HG03095 (cell line): Measurements from ENCODE around the gene EEPD1.

Experiments
- ATAC-seq: cut with Tn5 transposase; IDR thresholded peaks from one replicate; pipeline ENCODE4 v1.9.1; 2021; ENCODE audit warnings: moderate library complexity; ENCODE audit not compliant: unreplicated experiment

EEPD1 gene

DNA sequence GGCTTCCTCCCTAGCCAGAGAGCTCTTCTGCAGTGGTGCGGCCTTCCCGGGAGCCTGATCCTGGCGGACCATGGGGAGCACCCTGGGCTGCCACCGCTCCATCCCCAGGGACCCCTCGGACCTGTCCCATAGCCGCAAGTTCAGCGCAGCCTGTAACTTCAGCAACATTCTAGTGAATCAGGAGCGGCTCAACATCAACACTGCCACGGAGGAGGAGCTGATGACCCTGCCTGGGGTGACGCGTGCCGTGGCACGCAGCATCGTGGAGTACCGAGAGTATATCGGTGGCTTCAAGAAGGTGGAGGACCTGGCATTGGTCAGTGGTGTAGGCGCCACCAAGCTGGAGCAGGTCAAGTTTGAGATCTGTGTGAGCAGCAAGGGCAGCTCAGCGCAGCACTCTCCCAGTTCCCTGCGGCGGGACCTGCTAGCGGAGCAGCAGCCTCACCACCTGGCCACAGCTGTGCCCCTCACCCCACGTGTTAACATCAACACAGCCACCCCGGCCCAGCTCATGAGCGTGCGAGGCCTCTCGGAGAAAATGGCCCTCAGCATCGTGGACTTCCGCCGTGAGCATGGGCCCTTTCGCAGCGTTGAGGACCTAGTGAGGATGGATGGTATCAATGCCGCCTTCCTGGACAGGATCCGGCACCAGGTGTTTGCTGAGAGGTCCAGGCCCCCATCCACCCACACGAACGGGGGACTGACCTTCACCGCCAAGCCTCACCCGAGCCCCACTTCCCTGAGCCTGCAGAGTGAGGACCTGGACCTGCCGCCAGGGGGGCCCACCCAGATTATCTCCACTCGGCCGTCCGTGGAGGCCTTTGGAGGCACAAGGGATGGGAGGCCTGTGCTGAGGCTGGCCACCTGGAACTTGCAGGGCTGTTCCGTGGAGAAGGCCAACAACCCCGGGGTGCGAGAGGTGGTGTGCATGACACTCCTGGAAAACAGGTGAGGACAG lies 1.5 kb downstream of the EEPD1 start:
- no peak for ATAC-seq

DNA sequence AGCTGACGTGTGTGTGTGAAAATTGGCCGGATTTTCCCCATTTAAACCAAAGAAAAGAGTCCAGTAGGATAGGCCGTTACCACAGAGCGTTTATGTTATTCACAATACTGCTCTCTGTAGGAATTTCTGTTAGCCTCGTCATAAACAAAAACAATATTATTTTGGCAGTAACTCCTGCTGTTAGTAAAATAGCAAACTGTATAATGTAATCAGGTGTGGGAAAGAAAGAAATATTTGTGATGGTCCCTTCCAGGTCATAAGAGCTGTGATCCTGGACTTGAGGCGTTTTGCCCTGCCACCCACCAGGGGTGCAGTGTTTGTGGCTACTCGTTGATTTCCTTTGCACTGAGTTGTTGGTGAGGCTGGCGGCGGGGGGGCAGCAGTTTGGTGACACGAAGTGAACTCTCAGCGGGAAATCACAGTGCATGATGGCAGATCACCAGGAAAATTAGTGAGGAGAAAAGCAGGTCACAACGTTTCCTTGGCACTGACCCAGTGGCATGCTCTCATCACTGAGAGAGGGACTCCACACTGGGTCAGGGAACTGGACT lies 2.8 kb downstream of the EEPD1 start:
- ATAC-seq, result no peak

DNA sequence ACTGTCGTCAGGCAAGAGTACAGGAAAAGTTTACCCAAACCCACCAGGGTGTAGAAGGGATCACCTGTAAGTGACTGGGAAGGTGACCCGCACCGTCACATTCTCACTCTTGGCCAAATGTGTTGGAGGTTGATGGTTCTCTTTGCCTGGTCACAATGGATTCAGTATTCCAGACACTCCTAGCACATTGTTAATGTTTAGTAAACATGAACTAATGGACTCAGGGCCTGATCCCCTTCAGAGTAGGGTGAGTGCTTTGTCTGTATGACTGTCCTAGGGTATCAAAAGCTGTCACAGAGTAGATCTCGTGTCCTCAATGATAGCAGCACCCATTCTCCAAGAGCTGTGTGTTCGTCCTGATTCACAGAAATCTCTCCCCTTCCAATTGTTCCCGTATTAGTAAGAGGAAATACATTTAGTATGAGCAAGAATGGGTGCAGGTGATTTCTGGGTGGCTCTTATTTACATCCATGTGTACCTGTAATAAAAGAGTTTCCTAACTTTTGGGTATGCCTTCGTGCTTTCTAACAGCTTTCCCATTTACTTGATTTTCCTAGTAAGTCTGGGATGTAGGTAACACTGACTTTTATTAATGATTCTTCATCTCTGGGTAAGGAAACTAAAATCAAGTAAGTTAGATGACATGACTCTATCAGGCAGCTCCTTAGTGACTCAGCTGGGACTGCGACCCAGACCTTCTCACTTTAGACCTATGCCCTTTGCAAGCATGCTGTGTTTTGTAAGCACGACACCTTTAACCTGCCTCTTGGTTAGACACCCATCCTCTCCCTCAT lies 4.7 kb downstream of the EEPD1 start:
- no peak for ATAC-seq

DNA sequence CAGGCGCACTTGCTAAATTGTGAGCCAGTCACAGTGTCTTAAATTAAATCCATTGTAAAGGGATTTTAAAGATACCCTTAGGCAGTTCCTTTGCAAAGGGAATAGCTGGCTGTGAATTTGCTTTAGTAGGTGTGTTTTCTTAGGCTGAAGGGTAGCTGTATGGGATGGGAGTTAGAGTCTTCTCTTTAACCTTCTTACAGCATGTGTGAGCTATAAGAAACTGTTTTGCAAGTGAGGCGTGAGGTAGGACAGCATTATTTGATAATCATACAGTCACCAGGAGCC lies 5.2 kb downstream of the EEPD1 start:
- ATAC-seq, result no peak

- no peak for ATAC-seq
Measured at GRCh38 chr7:36159618-36160017, 6.6 kb downstream of the EEPD1 start.

GRCh38 chr7:36160313-36160712 lies 7.3 kb downstream of the EEPD1 start:
- no peak for ATAC-seq

- ATAC-seq, result no peak
Measured at GRCh38 chr7:36161996-36162395, 8.9 kb downstream of the EEPD1 start.

DNA sequence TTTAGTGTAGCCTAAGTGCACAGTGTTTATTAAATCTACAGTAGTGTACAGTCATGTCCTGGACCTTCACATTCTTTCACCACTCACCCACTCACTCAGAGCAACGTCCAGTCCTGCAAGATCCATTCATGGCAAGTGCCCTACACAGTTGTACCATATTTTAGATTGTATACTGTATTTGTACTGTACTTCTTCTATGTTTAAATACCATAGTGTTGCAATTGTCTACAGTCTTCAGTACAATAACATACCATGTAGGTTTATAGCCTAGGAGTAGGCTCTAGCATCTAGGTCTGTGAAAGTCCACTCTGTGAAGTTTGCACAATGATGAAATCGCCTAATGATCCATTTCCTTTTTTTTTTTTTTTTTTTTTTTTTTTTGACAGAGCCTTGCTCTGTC lies 12.0 kb downstream of the EEPD1 start:
- ATAC-seq, result no peak

- no peak for ATAC-seq
Measured at GRCh38 chr7:36165802-36166201, 12.7 kb downstream of the EEPD1 start.

DNA sequence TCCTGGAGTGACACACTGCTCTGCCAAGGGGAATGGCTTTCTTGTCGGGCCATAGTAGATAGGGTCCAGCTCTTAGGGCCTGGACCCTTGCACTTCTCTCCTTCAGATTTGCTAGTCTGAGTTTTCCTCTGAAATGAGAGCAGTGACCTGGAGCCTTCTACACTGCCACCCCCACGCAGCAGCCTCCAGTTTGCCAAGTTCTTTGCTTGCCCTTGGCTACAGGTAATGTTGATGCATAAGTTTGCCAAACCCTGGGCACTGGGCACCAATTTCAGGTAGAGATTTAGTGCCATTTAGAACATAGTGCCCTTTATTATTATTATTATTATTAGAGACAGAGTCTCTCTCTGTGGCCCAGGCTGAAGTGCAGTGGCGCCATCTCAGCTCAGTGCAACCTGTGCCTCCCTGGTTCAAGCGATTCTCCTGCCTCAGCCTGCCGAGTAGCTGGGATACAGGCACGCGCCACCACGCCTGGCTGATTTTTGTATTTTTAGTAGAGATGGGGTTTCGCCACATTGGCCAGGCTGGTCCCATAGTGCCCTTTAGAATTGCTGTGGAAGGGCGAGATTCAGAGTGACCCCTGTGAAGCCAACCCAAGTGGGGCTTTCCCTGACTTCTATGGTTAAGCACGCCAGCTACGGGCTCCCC lies 14.5 kb downstream of the EEPD1 start:
- ATAC-seq, result no peak

DNA sequence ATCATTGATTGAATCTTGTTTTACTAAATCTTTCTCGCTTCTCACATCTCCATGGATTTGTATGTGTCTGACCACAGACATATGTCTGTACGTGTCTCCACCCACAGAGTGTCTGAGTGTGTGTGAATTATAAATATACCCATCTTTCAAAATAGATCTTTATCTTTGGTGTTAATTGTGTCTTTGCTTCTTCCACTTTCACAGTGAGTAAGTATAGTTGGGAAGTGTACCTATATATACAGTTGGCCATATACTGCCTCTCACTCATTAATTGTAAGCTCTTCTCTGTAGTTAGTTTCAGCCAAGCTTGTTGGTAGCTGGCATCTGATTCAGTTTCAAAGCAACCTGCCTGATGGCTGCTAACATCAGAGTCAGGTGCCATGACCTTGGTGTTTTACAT lies 18.4 kb downstream of the EEPD1 start:
- no peak for ATAC-seq

DNA sequence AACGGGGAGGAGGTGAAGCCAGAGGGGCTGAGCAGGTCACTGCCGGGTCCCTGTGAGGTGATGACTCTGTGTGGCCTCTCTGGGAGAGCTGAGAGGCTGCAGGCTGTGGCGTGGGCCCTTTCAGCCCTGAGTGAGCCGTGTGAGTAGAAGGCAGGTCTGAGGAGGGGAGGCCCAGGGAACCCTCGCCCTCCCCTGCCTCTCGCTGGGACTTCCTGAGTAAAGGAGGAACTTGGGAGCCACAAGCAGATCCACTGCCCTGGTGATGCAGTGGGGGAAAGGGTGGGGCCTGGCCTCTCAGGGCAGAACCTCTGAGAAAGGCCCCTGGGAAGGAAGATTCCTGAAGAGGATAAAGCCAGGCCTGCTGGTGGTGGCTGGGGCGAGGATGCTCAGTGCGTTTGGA lies 22.8 kb downstream of the EEPD1 start:
- ATAC-seq, result no peak

DNA sequence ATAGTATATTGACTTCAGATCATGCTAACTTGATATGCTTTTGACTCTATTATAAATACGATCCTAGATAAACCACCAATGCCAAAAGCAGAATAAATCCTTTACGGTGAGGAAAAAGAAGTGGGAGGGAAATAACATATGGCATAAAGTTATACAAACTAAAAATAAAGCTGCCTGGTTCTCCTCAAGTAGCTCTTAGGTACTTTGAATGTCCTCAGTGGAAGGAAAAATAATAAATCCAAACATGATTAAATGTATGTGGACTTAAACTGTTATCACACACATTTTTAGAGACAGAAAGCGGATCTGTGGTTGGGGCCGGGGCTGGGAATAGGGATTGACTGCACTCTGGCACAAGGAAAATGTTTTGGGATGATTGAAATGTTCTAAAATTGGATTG lies 23.6 kb downstream of the EEPD1 start:
- no peak for ATAC-seq

GRCh38 chr7:36180121-36180520 lies 27.1 kb downstream of the EEPD1 start:
- no peak for ATAC-seq

GRCh38 chr7:36181668-36182067 lies 28.6 kb downstream of the EEPD1 start:
- ATAC-seq, result no peak

DNA sequence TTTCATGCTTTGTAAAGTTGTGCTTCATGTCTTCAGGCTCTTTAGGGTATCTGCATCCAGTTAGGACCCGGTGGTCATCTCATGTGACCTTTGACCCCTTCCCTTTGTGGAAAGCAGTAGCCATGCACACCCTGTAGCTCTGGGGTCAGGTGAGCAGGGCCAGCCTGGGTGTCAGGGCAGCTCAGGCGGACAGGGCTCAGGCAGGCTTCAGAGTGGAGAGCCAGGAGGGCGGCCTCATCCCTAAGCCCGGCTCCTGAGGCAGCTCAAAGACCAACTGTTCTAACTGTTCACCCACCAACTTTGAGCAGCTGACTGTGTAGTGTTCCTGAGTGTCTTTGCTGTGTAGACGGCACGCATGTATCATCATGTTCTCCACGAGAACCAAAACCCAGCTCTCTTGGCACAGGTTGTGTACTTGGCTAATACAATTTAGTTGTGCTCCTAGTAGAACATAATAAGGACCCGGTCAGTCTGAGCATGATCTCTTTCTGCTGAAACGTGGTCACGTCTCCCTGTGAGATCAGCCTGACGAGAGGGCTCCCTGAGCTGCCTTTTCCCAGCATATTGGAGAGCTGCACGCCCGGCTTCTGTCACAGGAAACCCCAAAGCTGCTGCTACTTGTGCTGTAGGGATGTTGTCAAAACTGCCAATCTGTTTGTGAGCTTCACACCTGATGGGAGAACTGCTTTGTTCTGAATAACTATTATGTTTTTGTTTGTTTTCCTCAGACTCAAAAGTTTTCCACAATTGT lies 30.0 kb downstream of the EEPD1 start:
- no peak for ATAC-seq

DNA sequence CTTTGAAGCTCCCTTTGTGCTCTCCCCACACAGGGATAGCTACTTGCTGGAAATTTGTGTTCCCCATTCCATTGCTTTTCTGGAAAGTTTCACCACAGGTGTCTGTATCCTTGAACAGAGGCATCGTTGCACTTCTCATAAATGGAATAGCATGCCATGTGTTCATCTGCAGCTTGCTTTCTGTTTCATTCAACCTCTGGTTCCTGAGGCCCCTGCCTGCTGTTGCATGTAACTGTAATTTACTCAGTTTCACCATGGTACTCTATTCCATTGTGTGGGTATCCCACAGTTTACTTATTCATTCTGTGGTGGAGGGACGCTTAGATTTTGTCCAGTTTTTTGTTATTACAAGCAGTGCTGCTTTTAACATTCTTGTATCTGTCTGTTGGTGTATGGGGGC lies 32.0 kb downstream of the EEPD1 start:
- no peak for ATAC-seq

DNA sequence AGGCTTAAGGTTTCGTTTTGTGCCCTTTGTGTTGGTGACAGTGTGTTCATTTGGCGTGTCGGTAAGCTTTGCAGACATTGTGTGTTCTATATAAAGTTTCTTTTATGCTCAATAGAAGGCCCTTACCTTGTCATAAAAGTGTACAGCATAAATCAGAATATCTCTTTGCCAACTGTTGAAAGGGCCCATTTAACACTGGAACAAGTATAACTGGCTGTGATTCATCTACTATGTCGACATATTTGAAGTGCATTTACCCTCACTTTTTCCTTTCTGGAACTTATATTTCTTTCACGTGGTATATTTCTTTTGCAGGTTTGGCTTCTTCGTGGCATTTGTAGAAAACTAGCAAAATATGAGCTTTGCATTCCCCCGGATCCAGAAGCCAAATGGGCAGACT lies 32.7 kb downstream of the EEPD1 start:
- ATAC-seq, result no peak

DNA sequence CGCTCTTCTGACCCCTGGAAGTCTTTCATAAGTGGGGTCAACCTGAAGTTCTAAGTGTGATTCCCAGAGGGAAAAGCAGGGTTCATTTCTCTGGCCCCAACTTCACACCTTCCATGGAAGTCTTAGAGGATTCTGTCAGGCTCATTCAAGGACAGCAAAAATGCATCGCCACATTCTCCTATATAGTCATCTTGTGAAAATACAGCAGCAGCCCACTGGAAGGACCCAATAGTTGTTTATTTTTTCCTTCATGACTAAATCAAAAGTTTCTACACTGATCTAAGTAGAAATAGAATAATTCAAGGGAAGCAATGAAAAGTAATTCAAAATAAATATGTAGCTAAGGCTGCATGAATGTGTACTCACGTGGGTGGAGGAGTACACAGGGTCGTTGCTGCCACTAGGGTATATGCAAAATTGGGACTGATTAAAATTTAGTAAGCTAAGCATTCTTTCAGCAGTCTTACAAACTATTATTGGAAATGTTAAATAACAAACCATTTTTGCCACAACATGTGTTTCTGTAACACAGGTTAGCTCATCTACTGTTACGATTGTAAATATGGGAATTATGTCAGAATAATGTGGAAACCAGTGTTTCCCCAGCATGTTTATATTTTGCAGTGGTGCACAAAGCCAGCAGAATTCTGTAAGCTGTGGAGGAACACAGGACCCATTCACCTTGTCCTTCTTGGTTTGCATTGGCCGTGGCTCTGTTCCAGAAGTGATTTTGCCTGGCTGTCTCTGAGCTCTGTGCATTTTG lies 33.5 kb downstream of the EEPD1 start:
- no peak for ATAC-seq

- ATAC-seq, result no peak
Measured at GRCh38 chr7:36188266-36188665, 35.2 kb downstream of the EEPD1 start.
